Stimulated activated naive CD8-positive, alpha-beta T cell treated with anti-CD3 and anti-CD28 coated beads, Interleukin-15, Interleukin-2, amounts not matched to agents 100 ng/mL and 50 ng/mL, for 24 hours (primary cell): ENCODE data around the gene HSPH1.

Experiments
- H3K27ac Mint-ChIP-seq: one replicate; pipeline ENCODE4 v1.8.0; 2021; ENCODE audit warnings: mild to moderate bottlenecking, mixed read lengths
- H3K27me3 Mint-ChIP-seq: one replicate; pipeline ENCODE4 v1.8.0; 2021; ENCODE audit warnings: mixed read lengths
- H3K36me3 Mint-ChIP-seq: one replicate; pipeline ENCODE4 v1.8.0; 2021; ENCODE audit warnings: low read depth, mixed read lengths
- H3K4me1 Mint-ChIP-seq: one replicate; pipeline ENCODE4 v1.8.0; 2021; ENCODE audit warnings: low read depth, mixed read lengths
- H3K4me3 Mint-ChIP-seq: one replicate; pipeline ENCODE4 v1.8.0; 2021; ENCODE audit warnings: mild to moderate bottlenecking, mixed read lengths
- H3K9me3 Mint-ChIP-seq: one replicate; pipeline ENCODE4 v1.8.0; 2021; ENCODE audit warnings: mixed read lengths

The HSPH1 gene

DNA sequence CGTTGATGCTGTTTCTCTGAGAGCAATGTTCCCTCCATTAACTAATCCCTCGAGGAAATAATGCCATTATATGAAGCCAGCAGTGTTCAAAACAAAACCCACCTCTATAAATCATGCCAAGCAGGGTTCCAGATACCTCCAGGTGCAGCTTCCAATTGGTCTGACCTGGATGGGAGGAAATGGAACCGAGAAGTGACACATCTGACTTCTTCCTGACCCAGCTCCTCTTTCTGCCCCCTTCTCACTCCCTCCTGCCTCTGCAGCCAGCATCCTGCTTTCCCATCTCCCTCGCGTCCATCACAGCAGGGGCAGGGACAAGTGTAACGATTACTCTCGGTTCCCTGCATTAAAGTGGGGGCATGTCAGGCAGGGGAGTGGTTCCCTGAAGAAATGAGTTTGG is 37.5 kb downstream of the HSPH1 start:
- no peaks in the 10 kb centered on the region for H3K9me3 Mint-ChIP-seq
- H3K4me3 Mint-ChIP-seq: no peak overlapping the region
- peaks cover 47% of the 10 kb centered on the region for H3K27me3 Mint-ChIP-seq
- no peaks in the 10 kb centered on the region for H3K36me3 Mint-ChIP-seq
- no peak overlapping the region for H3K27ac Mint-ChIP-seq
- peaks cover 4% of the 10 kb centered on the region for H3K4me1 Mint-ChIP-seq

DNA sequence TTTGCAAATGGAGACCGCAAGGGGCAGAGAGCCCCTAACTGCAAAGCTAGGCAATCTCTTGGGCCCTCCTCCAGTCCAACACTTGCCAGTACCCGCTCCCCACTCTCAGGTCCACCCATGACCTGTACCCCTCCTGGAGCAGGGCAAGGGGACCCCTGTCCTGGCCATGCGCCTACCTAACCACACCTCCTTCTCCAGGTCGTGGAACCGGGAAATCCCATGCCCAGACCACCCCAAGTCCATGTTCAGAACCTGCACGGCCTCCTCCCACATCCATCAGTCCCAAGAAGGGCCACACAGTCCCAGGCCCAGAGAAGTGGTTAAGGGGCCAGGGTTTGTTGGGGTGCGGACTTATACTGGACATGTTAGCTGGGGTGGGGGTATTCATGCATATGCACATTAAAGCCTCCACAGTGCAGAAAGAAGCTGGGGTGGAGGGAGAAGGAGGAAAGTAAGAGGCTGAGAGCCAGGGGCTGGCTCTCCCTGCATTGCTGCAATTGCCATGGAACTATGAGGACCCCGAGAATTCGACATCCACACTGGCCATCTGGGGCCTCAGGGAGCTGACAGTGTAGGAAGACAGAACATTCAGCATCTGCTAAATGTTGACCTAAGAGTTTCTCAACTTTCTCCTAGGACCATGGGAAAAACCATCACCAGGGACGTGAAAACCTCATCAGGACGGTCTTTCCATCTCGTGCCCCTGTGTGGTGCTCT is 39.0 kb downstream of the HSPH1 start:
- H3K4me3 Mint-ChIP-seq: no peak overlapping the region
- peaks cover 4% of the 10 kb centered on the region for H3K4me1 Mint-ChIP-seq
- H3K27ac Mint-ChIP-seq: no peak overlapping the region
- no peaks in the 10 kb centered on the region for H3K36me3 Mint-ChIP-seq
- peaks cover 51% of the 10 kb centered on the region for H3K27me3 Mint-ChIP-seq
- no peaks in the 10 kb centered on the region for H3K9me3 Mint-ChIP-seq

DNA sequence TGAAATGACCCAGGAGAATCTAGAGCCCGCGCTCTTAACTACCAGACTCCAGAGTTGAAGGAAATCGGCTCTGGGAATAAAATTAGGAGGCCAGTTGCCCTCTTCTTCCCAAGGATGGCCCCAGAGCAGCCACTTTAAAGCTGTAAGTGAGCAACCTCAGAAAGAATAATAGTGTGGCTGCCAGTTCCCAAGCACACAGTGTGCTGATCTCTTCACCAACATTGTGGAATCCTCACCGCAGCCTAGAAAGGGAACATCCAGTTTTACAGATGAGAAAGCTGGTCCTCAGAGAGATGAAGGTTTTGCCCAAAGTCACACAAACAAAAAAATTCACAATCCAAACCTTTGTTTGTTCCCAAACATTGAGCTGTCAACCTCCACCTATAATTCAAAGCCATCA is 39.6 kb downstream of the HSPH1 start:
- no peak overlapping the region for H3K4me3 Mint-ChIP-seq
- H3K36me3 Mint-ChIP-seq: no peaks in the 10 kb centered on the region
- no peak overlapping the region for H3K27ac Mint-ChIP-seq
- peaks cover 51% of the 10 kb centered on the region for H3K27me3 Mint-ChIP-seq
- H3K4me1 Mint-ChIP-seq: peaks cover 4% of the 10 kb centered on the region
- H3K9me3 Mint-ChIP-seq: no peaks in the 10 kb centered on the region

DNA sequence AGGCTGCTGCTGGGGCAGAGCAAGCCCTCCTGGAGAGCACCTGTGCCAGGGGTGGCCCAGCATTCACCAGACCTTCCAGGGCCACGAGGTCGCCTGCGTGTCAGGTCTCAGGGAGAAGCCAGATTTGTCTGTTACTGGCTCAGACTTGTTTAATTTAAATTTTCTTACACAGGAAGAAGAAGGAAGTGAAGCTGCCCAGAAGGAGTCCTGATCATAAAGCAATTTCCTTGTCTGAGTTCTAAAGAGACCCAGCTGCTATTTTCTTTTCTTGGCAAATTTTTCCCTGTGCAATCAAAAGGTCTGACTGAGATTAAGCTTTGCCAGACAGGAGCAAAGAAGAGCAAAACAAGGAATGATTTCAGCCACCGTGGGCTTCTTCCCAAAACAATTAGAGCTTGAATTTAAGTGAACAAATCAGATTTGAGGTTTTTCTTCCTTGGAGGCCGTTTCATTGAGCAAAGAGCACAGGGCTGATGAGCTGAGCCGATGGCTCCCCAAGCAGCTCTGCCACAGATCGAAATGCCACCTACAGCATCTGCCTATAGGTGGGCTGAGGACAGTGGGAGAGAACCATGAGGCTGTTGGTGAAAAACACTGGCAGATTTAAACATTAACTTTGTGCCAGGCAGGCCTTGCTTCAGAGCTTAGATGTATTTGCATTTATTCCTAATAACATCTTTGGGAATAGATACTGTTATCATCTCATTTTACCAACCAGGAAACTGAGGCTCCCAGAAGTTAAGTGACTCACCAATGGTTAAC is 40.1 kb downstream of the HSPH1 start:
- Mint-ChIP-seq H3K27ac (no peak overlapping the region), H3K4me3 (no peak overlapping the region), H3K4me1 (peaks cover 4% of the 10 kb centered on the region), H3K9me3 (no peaks in the 10 kb centered on the region), H3K36me3 (no peaks in the 10 kb centered on the region), H3K27me3 (peaks cover 45% of the 10 kb centered on the region)

DNA sequence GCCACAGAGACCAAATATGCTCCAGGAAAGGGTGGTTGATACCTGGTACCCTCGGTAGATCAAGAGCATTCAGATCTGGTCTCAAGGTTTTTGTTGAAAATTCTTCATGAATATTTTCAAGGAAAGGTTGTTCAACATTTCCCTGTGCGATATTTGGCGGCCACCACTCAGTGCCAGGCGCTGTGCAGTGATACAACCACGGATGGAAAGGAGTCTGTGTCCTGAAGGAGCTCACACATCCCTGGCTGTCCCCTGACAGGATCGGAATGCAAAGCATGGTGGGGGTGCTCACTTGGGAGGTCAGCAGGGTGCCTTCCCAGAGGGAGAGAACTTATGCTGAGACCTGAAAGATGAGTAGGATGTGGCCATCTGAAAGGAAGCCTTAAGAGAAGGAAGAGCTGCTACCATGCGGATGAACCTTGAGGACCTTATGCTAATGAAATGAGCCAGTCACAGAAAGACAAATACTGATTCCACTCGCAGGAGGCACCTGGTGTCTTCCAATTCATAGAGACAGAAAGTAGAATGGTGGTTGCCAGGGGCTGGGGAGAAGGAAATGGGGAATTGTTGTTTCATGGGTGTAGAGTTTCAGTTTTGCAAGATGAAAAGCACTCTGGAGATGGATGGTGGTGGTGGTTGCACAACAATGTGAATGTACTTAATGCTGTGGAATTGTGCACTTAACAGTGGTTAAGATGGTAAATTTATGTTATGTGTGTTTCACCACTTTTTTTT is 41.6 kb downstream of the HSPH1 start:
- no peaks in the 10 kb centered on the region for H3K9me3 Mint-ChIP-seq
- peaks cover 4% of the 10 kb centered on the region for H3K4me1 Mint-ChIP-seq
- H3K36me3 Mint-ChIP-seq: no peaks in the 10 kb centered on the region
- peaks cover 37% of the 10 kb centered on the region for H3K27me3 Mint-ChIP-seq
- no peak overlapping the region for H3K4me3 Mint-ChIP-seq
- H3K27ac Mint-ChIP-seq: no peak overlapping the region

DNA sequence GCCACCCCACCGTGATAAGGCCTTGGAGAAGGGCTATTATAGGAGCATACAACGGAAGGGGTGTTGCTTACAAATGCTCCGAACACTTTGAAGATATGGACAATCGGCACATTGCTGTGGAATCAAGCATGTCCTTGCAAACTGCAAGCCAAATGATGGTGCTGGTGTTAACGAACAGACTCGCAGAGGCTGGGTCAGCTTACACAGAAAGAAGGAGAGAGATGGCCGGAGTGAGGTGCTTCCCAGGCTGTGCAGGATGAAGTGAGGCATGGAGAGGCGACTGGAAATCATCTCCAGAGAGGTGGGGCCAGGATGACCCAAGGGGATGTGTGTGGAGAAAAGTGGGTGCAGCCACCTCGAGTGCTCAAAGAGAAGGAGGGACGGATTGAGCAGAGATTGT is 42.2 kb downstream of the HSPH1 start:
- Mint-ChIP-seq H3K27me3 (peaks cover 32% of the 10 kb centered on the region), H3K36me3 (no peaks in the 10 kb centered on the region)

DNA sequence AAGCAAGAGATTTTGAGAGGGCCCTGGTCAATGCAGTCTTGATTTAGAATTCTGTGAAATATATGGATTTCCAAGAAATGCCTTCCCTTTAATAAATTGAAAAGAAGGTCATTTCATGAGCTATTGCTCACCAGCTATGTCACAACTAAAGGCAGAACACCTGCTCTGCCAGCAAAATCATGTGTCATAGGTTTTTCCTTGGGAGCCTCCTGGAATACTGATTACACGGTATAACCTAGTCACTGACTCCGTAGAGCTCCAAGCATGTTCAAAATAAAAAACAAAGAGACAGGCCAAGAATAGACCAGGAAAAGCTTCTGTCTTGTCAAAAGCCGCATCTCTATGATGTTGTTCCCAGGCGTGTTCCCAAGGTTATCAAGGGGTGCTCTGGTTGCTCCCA is 45.5 kb downstream of the HSPH1 start:
- H3K36me3 Mint-ChIP-seq: no peaks in the 10 kb centered on the region
- peaks cover 4% of the 10 kb centered on the region for H3K4me1 Mint-ChIP-seq
- H3K27ac Mint-ChIP-seq: no peak overlapping the region
- no peak overlapping the region for H3K4me3 Mint-ChIP-seq
- no peaks in the 10 kb centered on the region for H3K9me3 Mint-ChIP-seq
- H3K27me3 Mint-ChIP-seq: peaks cover 35% of the 10 kb centered on the region

More for the DNA sequence above, 42.2 kb downstream of the HSPH1 start:
- Mint-ChIP-seq H3K9me3 (no peaks in the 10 kb centered on the region), H3K4me1 (peaks cover 4% of the 10 kb centered on the region), H3K4me3 (no peak overlapping the region), H3K27ac (no peak overlapping the region)

DNA sequence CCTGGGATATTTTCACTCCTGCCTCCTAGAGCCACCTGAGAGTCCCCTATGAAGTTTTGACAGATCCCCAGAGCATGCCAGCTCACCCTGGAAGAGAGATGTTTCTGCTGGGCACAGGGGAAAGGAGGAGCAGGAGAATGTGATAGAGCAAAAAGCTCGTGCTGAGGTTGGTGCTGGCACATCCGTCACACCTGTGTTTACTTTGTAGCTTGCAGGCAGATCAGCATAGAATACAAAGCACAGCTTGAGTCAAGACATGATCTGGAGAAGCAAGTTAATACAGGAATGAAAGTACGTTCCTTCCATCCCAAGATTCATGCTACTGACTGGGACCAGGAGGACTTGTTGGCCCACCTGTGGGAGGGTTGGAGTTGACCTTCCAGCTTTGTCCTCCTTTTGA is 46.1 kb downstream of the HSPH1 start:
- Mint-ChIP-seq H3K27ac (no peak overlapping the region), H3K4me3 (no peak overlapping the region), H3K36me3 (no peaks in the 10 kb centered on the region), H3K27me3 (peaks cover 31% of the 10 kb centered on the region), H3K9me3 (no peaks in the 10 kb centered on the region), H3K4me1 (peaks cover 4% of the 10 kb centered on the region)

DNA sequence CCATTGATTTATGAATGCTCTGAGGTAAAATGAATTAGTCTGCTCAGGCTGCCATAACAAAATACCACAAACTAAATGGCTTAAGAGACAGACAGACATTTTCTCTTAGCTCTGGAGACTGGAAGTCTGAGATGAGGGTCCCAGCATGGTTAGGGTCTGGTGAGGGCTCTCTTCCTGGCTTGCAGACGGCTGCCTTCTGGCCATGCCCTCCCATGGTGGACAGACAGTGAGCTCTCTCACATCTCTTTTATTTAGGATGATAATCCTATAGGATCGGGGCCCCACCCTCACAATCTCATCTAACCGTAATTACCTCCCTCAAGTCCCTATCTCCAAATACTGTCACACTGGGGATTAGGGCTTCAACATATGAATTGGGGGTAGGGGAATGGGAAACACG is 47.1 kb downstream of the HSPH1 start:
- H3K36me3 Mint-ChIP-seq: no peaks in the 10 kb centered on the region
- no peak overlapping the region for H3K27ac Mint-ChIP-seq
- H3K27me3 Mint-ChIP-seq: peaks cover 25% of the 10 kb centered on the region
- no peaks in the 10 kb centered on the region for H3K4me1 Mint-ChIP-seq
- no peak overlapping the region for H3K4me3 Mint-ChIP-seq
- no peaks in the 10 kb centered on the region for H3K9me3 Mint-ChIP-seq

DNA sequence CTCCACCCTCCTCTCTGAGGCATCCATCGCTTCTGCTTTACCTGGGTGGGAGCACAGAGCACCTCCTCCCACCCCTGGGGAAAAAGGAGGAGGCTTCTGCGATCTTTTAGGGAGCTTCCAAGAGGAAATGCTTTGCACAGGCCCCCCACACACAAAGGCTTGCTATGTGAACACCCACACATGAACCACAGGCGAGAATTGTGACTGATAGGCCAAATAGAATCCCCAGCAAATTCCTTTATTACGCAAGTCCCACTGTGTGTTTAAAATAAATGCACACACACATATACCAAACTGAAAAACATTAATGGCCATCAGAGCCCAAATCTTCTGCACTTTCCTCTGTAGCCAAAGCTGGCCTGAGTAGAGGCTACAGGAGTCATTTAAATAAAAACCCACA is 50.6 kb downstream of the HSPH1 start:
- no peaks in the 10 kb centered on the region for H3K9me3 Mint-ChIP-seq
- H3K27ac Mint-ChIP-seq: no peak overlapping the region
- H3K27me3 Mint-ChIP-seq: peaks cover 12% of the 10 kb centered on the region
- no peaks in the 10 kb centered on the region for H3K36me3 Mint-ChIP-seq
- H3K4me3 Mint-ChIP-seq: no peak overlapping the region
- H3K4me1 Mint-ChIP-seq: no peaks in the 10 kb centered on the region

DNA sequence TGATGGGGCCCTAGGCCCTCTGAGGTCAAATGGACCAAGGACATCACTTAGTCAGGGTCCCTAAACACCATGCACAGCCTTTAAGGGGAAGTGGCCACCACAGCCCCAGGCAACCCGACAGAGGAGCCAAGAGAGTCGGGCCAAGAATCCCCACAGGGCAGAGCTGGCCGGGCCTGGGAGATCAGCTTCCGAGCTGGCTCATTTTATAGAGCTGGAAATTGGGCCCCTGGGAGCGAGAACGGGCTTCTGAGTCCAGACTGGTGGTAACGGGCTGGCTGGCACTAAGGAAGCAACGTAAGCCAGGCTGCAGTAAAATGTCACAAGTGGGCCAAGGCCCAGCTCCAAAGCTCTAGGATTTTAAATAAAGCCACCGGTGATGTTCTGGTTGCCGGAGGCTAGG is 51.1 kb downstream of the HSPH1 start:
- H3K36me3 Mint-ChIP-seq: no peaks in the 10 kb centered on the region
- H3K9me3 Mint-ChIP-seq: no peaks in the 10 kb centered on the region
- no peaks in the 10 kb centered on the region for H3K4me1 Mint-ChIP-seq
- H3K27ac Mint-ChIP-seq: no peak overlapping the region
- no peak overlapping the region for H3K4me3 Mint-ChIP-seq
- peaks cover 12% of the 10 kb centered on the region for H3K27me3 Mint-ChIP-seq

DNA sequence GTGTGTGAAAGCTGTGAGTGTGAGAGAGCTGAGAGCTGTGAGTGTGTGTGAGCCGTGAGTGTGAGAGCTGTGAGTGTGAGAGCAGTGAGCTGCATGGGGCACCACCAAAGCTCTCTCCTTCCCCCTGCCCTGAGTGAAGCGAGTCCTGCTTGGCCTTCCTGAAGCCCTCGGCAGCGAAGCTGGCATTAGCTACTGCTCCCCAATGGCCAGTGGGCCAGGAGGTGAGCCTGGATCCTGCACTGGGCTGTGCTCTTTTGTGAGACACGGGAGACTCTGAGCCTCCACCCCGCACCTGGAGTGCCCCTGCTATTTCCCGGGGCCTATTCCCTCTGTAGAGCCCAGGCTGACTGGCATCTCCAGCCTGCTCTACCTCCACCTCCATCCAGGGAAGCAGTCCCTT is 51.5 kb downstream of the HSPH1 start:
- H3K4me3 Mint-ChIP-seq: no peak overlapping the region
- no peaks in the 10 kb centered on the region for H3K9me3 Mint-ChIP-seq
- no peaks in the 10 kb centered on the region for H3K4me1 Mint-ChIP-seq
- peaks cover 12% of the 10 kb centered on the region for H3K27me3 Mint-ChIP-seq
- H3K36me3 Mint-ChIP-seq: no peaks in the 10 kb centered on the region
- no peak overlapping the region for H3K27ac Mint-ChIP-seq

DNA sequence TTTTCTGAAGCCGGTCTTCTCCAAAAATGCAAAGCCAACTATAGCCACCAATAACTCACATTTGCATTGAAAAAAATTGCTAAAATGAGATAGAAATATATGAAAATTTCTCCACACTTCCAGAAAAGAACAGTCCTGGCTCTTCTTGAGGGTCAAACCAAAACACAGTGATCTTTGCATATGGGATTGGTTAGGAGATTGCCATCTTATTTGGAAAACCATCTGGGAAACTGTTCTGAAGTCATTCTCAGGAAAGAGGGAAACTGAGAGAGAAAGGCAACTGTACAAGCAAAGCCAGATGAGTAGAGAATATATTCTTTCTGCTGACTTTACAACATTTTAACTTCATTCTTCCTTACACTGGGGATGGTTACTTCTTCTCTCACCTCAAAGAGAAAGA is 54.6 kb downstream of the HSPH1 start:
- Mint-ChIP-seq H3K4me1 (no peaks in the 10 kb centered on the region), H3K4me3 (no peak overlapping the region), H3K36me3 (no peaks in the 10 kb centered on the region), H3K27ac (no peak overlapping the region), H3K9me3 (no peaks in the 10 kb centered on the region), H3K27me3 (peaks cover 2% of the 10 kb centered on the region)

DNA sequence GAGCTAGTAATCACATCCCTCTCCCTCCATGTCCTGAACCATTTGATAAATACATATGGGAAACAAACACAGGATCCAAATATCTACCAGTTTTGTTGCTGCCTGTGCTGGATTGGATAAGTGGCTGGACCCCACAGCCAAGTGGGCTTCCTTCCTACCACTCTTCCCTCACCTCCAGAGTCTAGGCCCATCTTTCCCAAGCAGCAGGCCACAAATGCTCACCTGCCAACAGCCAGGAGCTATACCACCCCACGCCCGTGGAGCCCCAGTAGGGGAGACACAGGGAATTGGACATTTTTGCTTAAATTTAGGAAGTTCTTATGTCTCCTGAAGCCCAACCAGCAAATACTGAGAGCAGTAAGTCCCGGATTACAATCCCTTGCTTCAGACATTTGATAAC is 55.8 kb downstream of the HSPH1 start:
- H3K4me1 Mint-ChIP-seq: no peaks in the 10 kb centered on the region
- H3K9me3 Mint-ChIP-seq: no peaks in the 10 kb centered on the region
- no peaks in the 10 kb centered on the region for H3K36me3 Mint-ChIP-seq
- no peak overlapping the region for H3K27ac Mint-ChIP-seq
- H3K27me3 Mint-ChIP-seq: peaks cover 8% of the 10 kb centered on the region
- H3K4me3 Mint-ChIP-seq: no peak overlapping the region

DNA sequence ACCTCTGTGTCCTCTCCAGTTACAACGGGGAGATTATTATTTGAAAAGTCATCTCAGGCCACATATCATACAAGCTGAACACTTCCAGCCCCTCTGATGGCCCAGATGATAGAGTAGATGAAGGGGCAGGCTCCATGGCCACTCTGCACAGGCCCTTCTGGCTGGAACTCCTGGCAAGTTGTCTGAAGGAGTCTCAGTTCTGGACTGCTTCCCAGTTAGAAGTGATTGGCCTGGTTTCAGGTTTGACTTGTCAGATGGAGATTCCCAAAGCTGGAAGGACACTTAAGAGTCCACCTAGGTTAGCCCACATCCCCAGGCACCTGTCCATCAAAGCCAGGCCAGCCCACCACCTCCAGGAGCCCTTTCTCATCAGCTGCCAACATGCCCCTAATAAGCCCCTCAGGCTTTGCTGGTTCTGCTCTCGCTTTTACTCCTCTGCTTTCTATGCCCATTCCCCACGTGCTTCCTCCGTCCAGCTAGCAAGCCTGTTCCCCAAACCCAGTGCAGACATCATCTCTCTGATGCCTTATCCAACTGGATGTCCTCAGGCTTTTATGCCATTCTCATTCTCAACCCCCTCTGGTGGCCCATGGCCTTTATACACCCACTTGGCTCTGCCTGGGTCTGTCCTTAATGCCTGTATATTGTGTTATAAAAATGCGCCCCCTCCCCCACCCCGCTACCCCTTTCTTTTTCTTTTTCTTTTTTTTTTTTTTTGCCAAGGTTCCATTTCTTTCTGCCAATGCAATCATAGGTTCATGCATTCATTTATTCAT is 56.5 kb downstream of the HSPH1 start:
- no peaks in the 10 kb centered on the region for H3K4me1 Mint-ChIP-seq
- no peak overlapping the region for H3K27ac Mint-ChIP-seq
- no peak overlapping the region for H3K4me3 Mint-ChIP-seq
- H3K36me3 Mint-ChIP-seq: no peaks in the 10 kb centered on the region
- H3K27me3 Mint-ChIP-seq: peaks cover 13% of the 10 kb centered on the region
- no peaks in the 10 kb centered on the region for H3K9me3 Mint-ChIP-seq
